NT2/D1 (cell line): ENCODE results near the gene SND1.

Source experiments
- DNase-seq: peaks from one replicate; pipeline ENCODE4 v3.0.0-alpha.2; 2011; ENCODE audit warnings: low read depth, low spot score
- H3K27me3 ChIP-seq: 2 replicates; pipeline ENCODE4 v1.6.0; 2011; ENCODE audit warnings: mild to moderate bottlenecking; ENCODE audit not compliant: insufficient read length, insufficient read depth
- H3K36me3 ChIP-seq: 2 replicates; pipeline ENCODE4 v1.6.1; 2011; ENCODE audit warnings: mild to moderate bottlenecking, low read length, mixed read lengths; ENCODE audit not compliant: insufficient read depth, insufficient read length
- H3K4me1 ChIP-seq: 2 replicates; pipeline ENCODE4 v1.5.1; 2011; ENCODE audit not compliant: insufficient read depth, insufficient read length
- H3K4me3 ChIP-seq: 2 replicates; pipeline ENCODE4 v1.5.1; 2011; ENCODE audit warnings: low read depth; ENCODE audit not compliant: insufficient read length
- H3K9ac ChIP-seq: 2 replicates; pipeline ENCODE4 v1.6.0; 2011; ENCODE audit warnings: low read depth; ENCODE audit not compliant: insufficient read length
- H3K9me3 ChIP-seq: 2 replicates; pipeline ENCODE4 v1.5.1; 2011; ENCODE audit warnings: mild to moderate bottlenecking, low read length; ENCODE audit not compliant: insufficient read depth
- SUZ12 ChIP-seq: IDR thresholded peaks from 2 replicates; pipeline ENCODE4 v1.6.1; 2011; ENCODE audit not compliant: insufficient read length, insufficient read depth; ENCODE audit errors: extremely low read depth
- YY1 ChIP-seq: IDR thresholded peaks from 2 replicates; pipeline ENCODE4 v1.6.1; 2011; ENCODE audit not compliant: insufficient read length, insufficient read depth
- ZNF274 ChIP-seq: IDR thresholded peaks from 2 replicates; pipeline ENCODE4 v1.6.1; 2011; ENCODE audit warnings: mild to moderate bottlenecking, low read depth, low read length

Gene SND1

GRCh38 chr7:127880454-127880853 lies 228.5 kb downstream of the SND1 start:
- DNase-seq, result no peak
- Histone ChIP-seq H3K4me3 (no peak overlapping the region), H3K9me3 (no peaks in the 10 kb centered on the region)

DNA sequence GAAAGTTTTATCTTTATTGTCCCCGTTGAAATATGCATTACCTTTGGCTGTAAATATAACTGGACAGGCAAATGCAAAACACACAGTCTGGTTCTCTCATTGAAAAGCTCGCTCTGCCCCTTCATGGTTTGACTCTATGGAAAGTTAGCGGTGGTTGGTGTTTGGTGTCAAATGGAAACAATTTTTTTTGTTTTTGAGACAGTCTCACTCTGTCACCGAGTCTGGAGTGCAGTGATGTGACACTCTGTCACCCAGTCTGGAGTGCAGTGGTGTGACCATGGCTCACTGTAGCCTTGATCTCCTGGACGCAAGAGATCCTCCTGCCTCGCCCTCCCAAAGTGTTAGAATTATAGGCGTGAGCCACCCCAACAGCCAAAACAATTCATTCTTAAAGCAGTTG lies 229.6 kb downstream of the SND1 start:
- no peak for TF ChIP-seq ZNF274
- TF ChIP-seq YY1, result no peak
- no peak for TF ChIP-seq SUZ12
- H3K4me3 ChIP-seq, result no peak overlapping the region
- H3K9ac ChIP-seq, result no peak overlapping the region
- no peaks in the 10 kb centered on the region for H3K27me3 ChIP-seq
- no peaks in the 10 kb centered on the region for H3K9me3 ChIP-seq
- H3K36me3 ChIP-seq, result peaks cover 6% of the 10 kb centered on the region
- no peak for DNase-seq
- no peaks in the 10 kb centered on the region for H3K4me1 ChIP-seq

More at GRCh38 chr7:127880454-127880853, 228.5 kb downstream of the SND1 start:
- Histone ChIP-seq H3K36me3 (peaks cover 6% of the 10 kb centered on the region), H3K27me3 (no peaks in the 10 kb centered on the region), H3K4me1 (no peaks in the 10 kb centered on the region), H3K9ac (no peak overlapping the region)
- TF ChIP-seq SUZ12 (no peak), YY1 (no peak), ZNF274 (no peak)

DNA sequence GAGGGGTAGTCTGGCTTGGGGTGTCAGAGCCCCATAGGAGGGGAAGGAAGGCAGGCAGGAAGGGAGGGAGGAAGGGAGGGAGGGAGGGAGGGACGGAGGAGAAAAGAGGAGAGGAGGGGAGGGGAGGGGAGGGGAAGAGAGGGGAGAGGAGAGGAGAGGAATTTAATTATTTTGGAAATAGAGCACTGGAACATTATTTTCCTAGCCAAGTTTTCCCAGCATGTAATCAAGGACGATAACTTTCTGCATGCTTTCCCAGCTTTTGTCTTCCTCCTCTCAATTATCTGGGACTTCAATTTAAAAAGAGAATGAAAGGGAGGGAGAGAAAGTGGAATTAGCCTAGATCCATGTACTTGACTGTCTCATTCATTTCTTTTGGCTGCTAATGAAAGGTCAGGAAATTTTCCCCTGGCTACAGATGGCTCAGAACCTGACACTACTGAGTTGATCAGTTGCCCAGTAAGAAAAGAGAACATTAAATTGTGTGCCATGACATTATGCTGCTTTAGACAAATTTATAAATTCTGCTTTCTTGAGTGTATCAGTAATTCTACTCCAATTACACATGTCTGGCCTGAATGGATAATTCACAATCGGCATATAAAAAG lies 230.4 kb downstream of the SND1 start:
- H3K9me3 ChIP-seq, result no peaks in the 10 kb centered on the region
- H3K4me1 ChIP-seq, result no peaks in the 10 kb centered on the region
- DNase-seq, result no peak
- no peak overlapping the region for H3K4me3 ChIP-seq
- TF ChIP-seq SUZ12 (no peak), ZNF274 (no peak), YY1 (no peak)
- peaks cover 6% of the 10 kb centered on the region for H3K36me3 ChIP-seq
- no peaks in the 10 kb centered on the region for H3K27me3 ChIP-seq
- no peak overlapping the region for H3K9ac ChIP-seq

GRCh38 chr7:127884066-127884559 lies 232.1 kb downstream of the SND1 start:
- TF ChIP-seq SUZ12 (no peak), ZNF274 (no peak), YY1 (no peak)
- Histone ChIP-seq H3K4me1 (no peaks in the 10 kb centered on the region), H3K4me3 (no peak overlapping the region), H3K9ac (no peak overlapping the region), H3K36me3 (peaks cover 14% of the 10 kb centered on the region), H3K27me3 (no peaks in the 10 kb centered on the region), H3K9me3 (no peaks in the 10 kb centered on the region)
- DNase-seq, result no peak

DNA sequence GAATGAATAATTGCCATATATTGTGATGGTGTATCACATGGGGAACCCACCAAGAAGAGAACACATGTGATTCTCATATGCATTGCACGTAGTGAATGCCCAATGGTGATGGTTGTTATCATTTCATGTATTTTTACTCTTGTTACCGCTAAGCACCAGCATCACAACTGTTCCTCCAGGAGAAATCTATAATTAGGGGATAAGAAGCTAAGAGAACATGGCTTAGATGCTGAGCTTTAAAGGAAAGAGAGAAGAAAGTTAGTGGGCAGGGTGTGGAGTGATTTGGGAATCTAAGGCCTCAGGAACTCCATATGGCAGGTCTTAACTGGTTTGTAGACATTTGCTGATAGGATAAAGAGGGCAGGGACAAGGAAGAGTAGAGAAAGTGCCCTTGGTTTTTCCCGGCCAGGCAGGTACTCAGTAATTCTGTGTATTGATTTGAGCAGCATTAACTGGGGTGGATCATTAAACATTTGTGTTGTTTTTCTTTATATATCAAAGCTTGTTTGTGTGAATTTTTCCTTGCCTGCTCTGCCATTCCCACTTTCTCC lies 233.3 kb downstream of the SND1 start:
- Histone ChIP-seq H3K27me3 (no peaks in the 10 kb centered on the region), H3K36me3 (peaks cover 21% of the 10 kb centered on the region), H3K9me3 (no peaks in the 10 kb centered on the region), H3K9ac (no peak overlapping the region), H3K4me1 (no peaks in the 10 kb centered on the region), H3K4me3 (no peak overlapping the region)
- TF ChIP-seq YY1 (no peak), SUZ12 (no peak), ZNF274 (no peak)
- no peak for DNase-seq

GRCh38 chr7:127885843-127886242 lies 233.8 kb downstream of the SND1 start:
- H3K9me3 ChIP-seq, result no peaks in the 10 kb centered on the region
- no peaks in the 10 kb centered on the region for H3K27me3 ChIP-seq
- H3K4me3 ChIP-seq, result no peak overlapping the region
- DNase-seq, result no peak
- H3K9ac ChIP-seq, result no peak overlapping the region
- TF ChIP-seq ZNF274 (no peak), YY1 (no peak), SUZ12 (no peak)
- peaks cover 23% of the 10 kb centered on the region for H3K36me3 ChIP-seq
- H3K4me1 ChIP-seq, result no peaks in the 10 kb centered on the region

GRCh38 chr7:127886248-127886647 lies 234.3 kb downstream of the SND1 start:
- no peaks in the 10 kb centered on the region for H3K4me1 ChIP-seq
- no peak for DNase-seq

More at GRCh38 chr7:127886248-127886647, 234.3 kb downstream of the SND1 start:
- H3K4me3 ChIP-seq, result no peak overlapping the region
- no peak overlapping the region for H3K9ac ChIP-seq
- H3K9me3 ChIP-seq, result no peaks in the 10 kb centered on the region
- TF ChIP-seq SUZ12 (no peak), ZNF274 (no peak), YY1 (no peak)
- H3K27me3 ChIP-seq, result no peaks in the 10 kb centered on the region
- peaks cover 23% of the 10 kb centered on the region for H3K36me3 ChIP-seq
